SK-N-SH (cell line): ENCODE results near the gene COBLL1. TPM values are rescaled to one million over a fixed set of nuclear protein-coding genes. Genes with fewer than 3 reads are reported as not detected.

ENCODE experiments used
- CTCF ChIA-PET: fragments of 300-600, 350-600 bp; formaldehyde crosslinking; extraction: SDS; loops from one replicate; lab custom pipeline; 2021; lab: Yijun Ruan, JAX
- POLR2A ChIA-PET: fragments of 350-600 bp; sonication (Branson Sonifier 250); formaldehyde crosslinking; extraction: SDS; loops from one replicate; lab custom pipeline; 2020; ENCODE audit warnings: antibody characterized with exemption, inconsistent platforms; lab: Yijun Ruan, JAX
- DNase-seq: peaks from one replicate; pipeline ENCODE4 v3.0.0; 2012
- H2AFZ ChIP-seq: fragments of 200-600 bp; sonication (generic); 2 replicates; pipeline ENCODE4 v1.8.1; 2016; ENCODE audit warnings: antibody characterized with exemption, mild to moderate bottlenecking, low read depth
- H3F3A ChIP-seq: fragments of 200-600 bp; sonication (generic); replicated peaks from 2 replicates; pipeline ENCODE3; 2016; ENCODE audit warnings: antibody characterized with exemption, mild to moderate bottlenecking; ENCODE audit not compliant: insufficient read depth
- H3K27ac ChIP-seq, 2 experiments: fragments of 200-500 bp in 1 of 2; fragments of 200-600 bp in 1 of 2; sonication (Bioruptor generic) in 1 of 2; sonication (generic), shearing (Covaris generic) in 1 of 2; 2 replicates each; pipeline versions ENCODE4 v1.5.1 to v1.6.1; 2014 to 2016; ENCODE audit warnings: low read depth in 2 of 2, inconsistent platforms in 1 of 2, low read length in 1 of 2, mild to moderate bottlenecking in 1 of 2, mixed read lengths in 1 of 2
- H3K27me3 ChIP-seq: fragments of 200-600 bp; sonication (generic), shearing (Covaris generic); 2 replicates; pipeline ENCODE4 v1.6.1; 2016; ENCODE audit warnings: mixed run types; ENCODE audit not compliant: insufficient read depth
- H3K36me3 ChIP-seq, 2 experiments: fragments of 200-500 bp in 1 of 2; fragments of 200-600 bp in 1 of 2; sonication (Bioruptor generic) in 1 of 2; sonication (generic) in 1 of 2; replicated peaks in 1 of 2; 2 replicates each; pipeline versions ENCODE3 to v1.5.1; 2014 to 2016; ENCODE audit warnings: low read length in 1 of 2, mild to moderate bottlenecking in 1 of 2; ENCODE audit not compliant: insufficient read depth in 2 of 2, control insufficient read depth in 1 of 2
- H3K4me1 ChIP-seq, 2 experiments: fragments of 200-500 bp in 1 of 2; fragments of 200-600 bp in 1 of 2; sonication (Bioruptor generic) in 1 of 2; sonication (generic), shearing (Covaris generic) in 1 of 2; 2 replicates each; pipeline versions ENCODE4 v1.5.1 to v1.6.1; 2014 to 2016; ENCODE audit warnings: low read depth in 1 of 2, low read length in 1 of 2, mixed run types in 1 of 2; ENCODE audit not compliant: insufficient read depth in 2 of 2, control insufficient read depth in 1 of 2
- H3K4me2 ChIP-seq: fragments of 200-600 bp; sonication (generic), shearing (Covaris generic); 2 replicates; pipeline ENCODE4 v1.6.1; 2017; ENCODE audit warnings: mixed run types
- H3K4me3 ChIP-seq, 2 experiments: fragments of 200-500 bp in 1 of 2; fragments of 200-600 bp in 1 of 2; sonication (Bioruptor generic) in 1 of 2; sonication (generic), shearing (Covaris generic) in 1 of 2; 2 replicates each; pipeline versions ENCODE4 v1.5.1 to v1.8.1; 2014 to 2016; ENCODE audit warnings: low read depth in 2 of 2, inconsistent platforms in 1 of 2, low read length in 1 of 2, mild to moderate bottlenecking in 1 of 2, mixed read lengths in 1 of 2, moderate library complexity in 1 of 2
- H3K79me2 ChIP-seq: fragments of 200-600 bp; sonication (generic); 2 replicates; pipeline ENCODE4 v1.8.1; 2017; ENCODE audit warnings: mild to moderate bottlenecking; ENCODE audit not compliant: insufficient read depth
- H3K9ac ChIP-seq: fragments of 200-600 bp; sonication (generic); 2 replicates; pipeline ENCODE4 v1.6.1; 2017; ENCODE audit warnings: mixed run types
- H3K9me2 ChIP-seq: fragments of 200-600 bp; sonication (generic); 2 replicates; pipeline ENCODE4 v1.6.1; 2017; ENCODE audit warnings: mixed run types
- H3K9me3 ChIP-seq: fragments of 200-600 bp; sonication (generic); 2 replicates; pipeline ENCODE4 v1.6.1; 2017; ENCODE audit warnings: mixed run types, mild to moderate bottlenecking, moderate library complexity
- H4K20me1 ChIP-seq: fragments of 200-600 bp; sonication (generic); 2 replicates; pipeline ENCODE4 v1.6.1; 2017; ENCODE audit warnings: mild to moderate bottlenecking, mixed run types; ENCODE audit not compliant: insufficient read depth
- CHD2 ChIP-seq: fragments of 150-350 bp; IDR thresholded peaks from 2 replicates; pipeline ENCODE4 v1.6.1; 2018; ENCODE audit warnings: low read length; ENCODE audit not compliant: partially characterized antibody
- CTCF ChIP-seq: fragments of 200-600 bp; sonication (generic); IDR thresholded peaks from 2 replicates; pipeline ENCODE4 v1.6.1; 2017; ENCODE audit warnings: antibody characterized with exemption, mild to moderate bottlenecking, moderate library complexity
- ELF1 ChIP-seq: IDR thresholded peaks from 2 replicates; pipeline ENCODE4 v1.4.0; 2012
- EZH2phosphoT487 ChIP-seq: fragments of 200-600 bp; sonication (generic); IDR thresholded peaks from 2 replicates; pipeline ENCODE4 v1.6.1; 2017; ENCODE audit warnings: low read depth, mixed run types, mild to moderate bottlenecking, antibody characterized with exemption, moderate library complexity, borderline replicate concordance
- FOSL2 ChIP-seq: IDR thresholded peaks from 2 replicates; pipeline ENCODE4 v1.4.0; 2012; ENCODE audit warnings: low read depth, mild to moderate bottlenecking, moderate library complexity, borderline replicate concordance
- FOXJ3 ChIP-seq: sonication (generic); formaldehyde crosslinking; IDR thresholded peaks from 2 replicates; pipeline ENCODE4 v1.5.1; 2020; ENCODE audit warnings: mild to moderate bottlenecking, missing genetic modification reagents
- GABPA ChIP-seq: IDR thresholded peaks from 2 replicates; pipeline ENCODE4 v1.4.0; 2012; ENCODE audit warnings: low read depth, mild to moderate bottlenecking
- GATA2 ChIP-seq: sonication (generic); formaldehyde crosslinking; IDR thresholded peaks from 2 replicates; pipeline ENCODE4 v1.5.0; 2020; ENCODE audit warnings: mild to moderate bottlenecking, missing genetic modification reagents
- MAX ChIP-seq: IDR thresholded peaks from 2 replicates; pipeline ENCODE4 v1.4.0; 2012; ENCODE audit warnings: low read depth
- MXI1 ChIP-seq: IDR thresholded peaks from 2 replicates; pipeline ENCODE4 v1.6.1; 2012; ENCODE audit warnings: mild to moderate bottlenecking, low read depth, low read length, improper control_type of control experiment
- POLR2AphosphoS5 ChIP-seq: IDR thresholded peaks from 2 replicates; pipeline ENCODE4 v1.6.1; 2012; ENCODE audit warnings: low read depth, low read length
- RAD21 ChIP-seq: IDR thresholded peaks from 2 replicates; pipeline ENCODE4 v1.6.1; 2012; ENCODE audit warnings: mild to moderate bottlenecking, low read length
- RCOR1 ChIP-seq: fragments of 150-350 bp; IDR thresholded peaks from 2 replicates; pipeline ENCODE4 v1.6.1; 2017; ENCODE audit warnings: antibody characterized with exemption, low read length
- SIN3A ChIP-seq: IDR thresholded peaks from 2 replicates; pipeline ENCODE4 v1.6.1; 2012; ENCODE audit warnings: low read depth, mild to moderate bottlenecking, low read length, moderate library complexity, borderline replicate concordance
- TAF1 ChIP-seq: IDR thresholded peaks from 2 replicates; pipeline ENCODE4 v1.6.1; 2012; ENCODE audit warnings: low read depth, mild to moderate bottlenecking, low read length, moderate library complexity, borderline replicate concordance
- TEAD4 ChIP-seq: IDR thresholded peaks from 2 replicates; pipeline ENCODE4 v1.4.0; 2012; ENCODE audit warnings: mild to moderate bottlenecking, borderline replicate concordance; ENCODE audit not compliant: insufficient read depth
- YY1 ChIP-seq: IDR thresholded peaks from 2 replicates; pipeline ENCODE4 v1.4.0; 2012; ENCODE audit warnings: low read depth, mild to moderate bottlenecking
- ZBTB33 ChIP-seq: IDR thresholded peaks from 2 replicates; pipeline ENCODE4 v1.4.0; 2012; ENCODE audit warnings: low read depth, borderline replicate concordance
- WGBS: methylation state at CpG from one replicate; pipeline ENCODE4 v1.1.6; 2017; ENCODE audit warnings: low lambda C conversion rate; 5-methylcytosine and 5-hydroxymethylcytosine counted together
- polyA plus RNA-seq, 3 experiments: library from polyadenylated mRNA; depleted of rRNA; stranded (reverse); fragments of >200 nt; gene quantifications; 2 replicates each; pipeline ENCODE4 v1.2.3, GENCODE V29; 2012
- TF ChIP-seq, protein P1 (sequence below): IDR thresholded peaks from 2 replicates; pipeline ENCODE4 v1.6.1; 2012; ENCODE audit warnings: mild to moderate bottlenecking, low read depth, low read length, moderate library complexity

Gene COBLL1
- polyA plus RNA-seq, 1 of the 3 experiments (the other 2 are of a cell fraction): 3.1 TPM

DNA sequence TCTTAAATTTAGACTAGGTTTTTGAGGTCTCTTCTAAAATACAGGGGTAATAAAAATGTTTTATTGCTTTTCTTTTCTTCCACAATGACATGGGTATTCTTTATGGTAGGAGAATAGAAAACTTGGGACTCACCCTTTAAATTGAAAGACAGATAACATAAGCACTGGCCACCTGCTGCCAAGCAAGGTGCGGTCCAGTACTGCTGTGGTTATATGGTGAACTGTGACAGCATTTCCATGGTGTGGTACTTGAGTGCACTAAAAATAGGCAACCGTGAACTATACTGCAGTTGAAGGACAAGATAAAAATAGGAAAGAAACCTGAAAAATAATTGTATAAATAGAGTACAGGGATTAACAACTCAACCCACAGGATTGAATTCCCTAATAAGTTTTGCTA lies 165.9 kb downstream of the COBLL1 start:
- no peaks in the 10 kb centered on the region for H3K4me1 ChIP-seq
- peaks cover 5% of the 10 kb centered on the region; the same call in 1 of the 2 replicates for H3K9me3 ChIP-seq
- no peak overlapping the region for H2AFZ ChIP-seq
- CTCF ChIA-PET: no interaction called here
- DNase-seq: no peak
- no peaks in the 10 kb centered on the region for H3F3A ChIP-seq
- POLR2A ChIA-PET: no interaction called here
- TF ChIP-seq TEAD4: no peak
- no peak for TF ChIP-seq POLR2AphosphoS5
- no peak for TF ChIP-seq GATA2 (CRISPR knock-in tag)
- no peak for TF ChIP-seq ZBTB33
- no peak for TF ChIP-seq EZH2phosphoT487
- no peak for TF ChIP-seq RCOR1
- TF ChIP-seq GABPA: no peak
- no peak for TF ChIP-seq MAX
- no peak for TF ChIP-seq FOSL2
- no peak for TF ChIP-seq SIN3A
- TF ChIP-seq ELF1: no peak
- TF ChIP-seq MXI1: no peak
- TF ChIP-seq CHD2: no peak
- no peak for TF ChIP-seq CTCF
- no peak for TF ChIP-seq RAD21
- TF ChIP-seq TAF1: no peak
- no peak for TF ChIP-seq FOXJ3
- TF ChIP-seq, protein P1, sequence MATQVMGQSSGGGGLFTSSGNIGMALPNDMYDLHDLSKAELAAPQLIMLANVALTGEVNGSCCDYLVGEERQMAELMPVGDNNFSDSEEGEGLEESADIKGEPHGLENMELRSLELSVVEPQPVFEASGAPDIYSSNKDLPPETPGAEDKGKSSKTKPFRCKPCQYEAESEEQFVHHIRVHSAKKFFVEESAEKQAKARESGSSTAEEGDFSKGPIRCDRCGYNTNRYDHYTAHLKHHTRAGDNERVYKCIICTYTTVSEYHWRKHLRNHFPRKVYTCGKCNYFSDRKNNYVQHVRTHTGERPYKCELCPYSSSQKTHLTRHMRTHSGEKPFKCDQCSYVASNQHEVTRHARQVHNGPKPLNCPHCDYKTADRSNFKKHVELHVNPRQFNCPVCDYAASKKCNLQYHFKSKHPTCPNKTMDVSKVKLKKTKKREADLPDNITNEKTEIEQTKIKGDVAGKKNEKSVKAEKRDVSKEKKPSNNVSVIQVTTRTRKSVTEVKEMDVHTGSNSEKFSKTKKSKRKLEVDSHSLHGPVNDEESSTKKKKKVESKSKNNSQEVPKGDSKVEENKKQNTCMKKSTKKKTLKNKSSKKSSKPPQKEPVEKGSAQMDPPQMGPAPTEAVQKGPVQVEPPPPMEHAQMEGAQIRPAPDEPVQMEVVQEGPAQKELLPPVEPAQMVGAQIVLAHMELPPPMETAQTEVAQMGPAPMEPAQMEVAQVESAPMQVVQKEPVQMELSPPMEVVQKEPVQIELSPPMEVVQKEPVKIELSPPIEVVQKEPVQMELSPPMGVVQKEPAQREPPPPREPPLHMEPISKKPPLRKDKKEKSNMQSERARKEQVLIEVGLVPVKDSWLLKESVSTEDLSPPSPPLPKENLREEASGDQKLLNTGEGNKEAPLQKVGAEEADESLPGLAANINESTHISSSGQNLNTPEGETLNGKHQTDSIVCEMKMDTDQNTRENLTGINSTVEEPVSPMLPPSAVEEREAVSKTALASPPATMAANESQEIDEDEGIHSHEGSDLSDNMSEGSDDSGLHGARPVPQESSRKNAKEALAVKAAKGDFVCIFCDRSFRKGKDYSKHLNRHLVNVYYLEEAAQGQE: no peak
- TF ChIP-seq YY1: no peak
- H4K20me1 ChIP-seq: no peaks in the 10 kb centered on the region
- no peaks in the 10 kb centered on the region for H3K9me2 ChIP-seq
- H3K36me3 ChIP-seq: peaks cover 0 to 11% of the 10 kb centered on the region in 2 experiments
- H3K9ac ChIP-seq: no peak overlapping the region
- H3K27me3 ChIP-seq: no peaks in the 10 kb centered on the region
- WGBS: 98% methylated on average over 2 of the region's 2 CpGs
- no peaks in the 10 kb centered on the region for H3K79me2 ChIP-seq
- no peak overlapping the region for H3K4me2 ChIP-seq
- no peak overlapping the region for H3K4me3 ChIP-seq
- no peak overlapping the region for H3K27ac ChIP-seq
